SK-N-SH (cell line): Measurements from ENCODE around the gene CACNA2D1. TPM values are rescaled to one million over a fixed set of nuclear protein-coding genes. Genes with fewer than 3 reads are reported as not detected.

Experiments used
- CTCF ChIA-PET: fragments of 300-600, 350-600 bp; formaldehyde crosslinking; extraction: SDS; loops from one replicate; lab custom pipeline; 2021; lab: Yijun Ruan, JAX
- POLR2A ChIA-PET: fragments of 350-600 bp; sonication (Branson Sonifier 250); formaldehyde crosslinking; extraction: SDS; loops from one replicate; lab custom pipeline; 2020; ENCODE audit warnings: antibody characterized with exemption, inconsistent platforms; lab: Yijun Ruan, JAX
- DNase-seq: peaks from one replicate; pipeline ENCODE4 v3.0.0; 2012
- H2AFZ ChIP-seq: fragments of 200-600 bp; sonication (generic); 2 replicates; pipeline ENCODE4 v1.8.1; 2016; ENCODE audit warnings: antibody characterized with exemption, mild to moderate bottlenecking, low read depth
- H3F3A ChIP-seq: fragments of 200-600 bp; sonication (generic); replicated peaks from 2 replicates; pipeline ENCODE3; 2016; ENCODE audit warnings: antibody characterized with exemption, mild to moderate bottlenecking; ENCODE audit not compliant: insufficient read depth
- H3K27ac ChIP-seq, 2 experiments: fragments of 200-500 bp in 1 of 2; fragments of 200-600 bp in 1 of 2; sonication (Bioruptor generic) in 1 of 2; sonication (generic), shearing (Covaris generic) in 1 of 2; 2 replicates each; pipeline versions ENCODE4 v1.5.1 to v1.6.1; 2014 to 2016; ENCODE audit warnings: low read depth in 2 of 2, inconsistent platforms in 1 of 2, low read length in 1 of 2, mild to moderate bottlenecking in 1 of 2, mixed read lengths in 1 of 2
- H3K27me3 ChIP-seq: fragments of 200-600 bp; sonication (generic), shearing (Covaris generic); 2 replicates; pipeline ENCODE4 v1.6.1; 2016; ENCODE audit warnings: mixed run types; ENCODE audit not compliant: insufficient read depth
- H3K36me3 ChIP-seq, 2 experiments: fragments of 200-500 bp in 1 of 2; fragments of 200-600 bp in 1 of 2; sonication (Bioruptor generic) in 1 of 2; sonication (generic) in 1 of 2; replicated peaks in 1 of 2; 2 replicates each; pipeline versions ENCODE3 to v1.5.1; 2014 to 2016; ENCODE audit warnings: low read length in 1 of 2, mild to moderate bottlenecking in 1 of 2; ENCODE audit not compliant: insufficient read depth in 2 of 2, control insufficient read depth in 1 of 2
- H3K4me1 ChIP-seq, 2 experiments: fragments of 200-500 bp in 1 of 2; fragments of 200-600 bp in 1 of 2; sonication (Bioruptor generic) in 1 of 2; sonication (generic), shearing (Covaris generic) in 1 of 2; 2 replicates each; pipeline versions ENCODE4 v1.5.1 to v1.6.1; 2014 to 2016; ENCODE audit warnings: low read depth in 1 of 2, low read length in 1 of 2, mixed run types in 1 of 2; ENCODE audit not compliant: insufficient read depth in 2 of 2, control insufficient read depth in 1 of 2
- H3K4me2 ChIP-seq: fragments of 200-600 bp; sonication (generic), shearing (Covaris generic); 2 replicates; pipeline ENCODE4 v1.6.1; 2017; ENCODE audit warnings: mixed run types
- H3K4me3 ChIP-seq, 2 experiments: fragments of 200-500 bp in 1 of 2; fragments of 200-600 bp in 1 of 2; sonication (Bioruptor generic) in 1 of 2; sonication (generic), shearing (Covaris generic) in 1 of 2; 2 replicates each; pipeline versions ENCODE4 v1.5.1 to v1.8.1; 2014 to 2016; ENCODE audit warnings: low read depth in 2 of 2, inconsistent platforms in 1 of 2, low read length in 1 of 2, mild to moderate bottlenecking in 1 of 2, mixed read lengths in 1 of 2, moderate library complexity in 1 of 2
- H3K79me2 ChIP-seq: fragments of 200-600 bp; sonication (generic); 2 replicates; pipeline ENCODE4 v1.8.1; 2017; ENCODE audit warnings: mild to moderate bottlenecking; ENCODE audit not compliant: insufficient read depth
- H3K9ac ChIP-seq: fragments of 200-600 bp; sonication (generic); 2 replicates; pipeline ENCODE4 v1.6.1; 2017; ENCODE audit warnings: mixed run types
- H3K9me2 ChIP-seq: fragments of 200-600 bp; sonication (generic); 2 replicates; pipeline ENCODE4 v1.6.1; 2017; ENCODE audit warnings: mixed run types
- H3K9me3 ChIP-seq: fragments of 200-600 bp; sonication (generic); 2 replicates; pipeline ENCODE4 v1.6.1; 2017; ENCODE audit warnings: mixed run types, mild to moderate bottlenecking, moderate library complexity
- H4K20me1 ChIP-seq: fragments of 200-600 bp; sonication (generic); 2 replicates; pipeline ENCODE4 v1.6.1; 2017; ENCODE audit warnings: mild to moderate bottlenecking, mixed run types; ENCODE audit not compliant: insufficient read depth
- EZH2phosphoT487 ChIP-seq: fragments of 200-600 bp; sonication (generic); IDR thresholded peaks from 2 replicates; pipeline ENCODE4 v1.6.1; 2017; ENCODE audit warnings: low read depth, mixed run types, mild to moderate bottlenecking, antibody characterized with exemption, moderate library complexity, borderline replicate concordance
- FOSL2 ChIP-seq: IDR thresholded peaks from 2 replicates; pipeline ENCODE4 v1.4.0; 2012; ENCODE audit warnings: low read depth, mild to moderate bottlenecking, moderate library complexity, borderline replicate concordance
- GATA2 ChIP-seq: sonication (generic); formaldehyde crosslinking; IDR thresholded peaks from 2 replicates; pipeline ENCODE4 v1.5.0; 2020; ENCODE audit warnings: mild to moderate bottlenecking, missing genetic modification reagents
- JUND ChIP-seq: IDR thresholded peaks from 2 replicates; pipeline ENCODE4 v1.4.0; 2012
- NFIC ChIP-seq: IDR thresholded peaks from 2 replicates; pipeline ENCODE4 v1.4.0; 2012; ENCODE audit warnings: borderline replicate concordance
- POLR2AphosphoS5 ChIP-seq: IDR thresholded peaks from 2 replicates; pipeline ENCODE4 v1.6.1; 2012; ENCODE audit warnings: low read depth, low read length
- RAD21 ChIP-seq: IDR thresholded peaks from 2 replicates; pipeline ENCODE4 v1.6.1; 2012; ENCODE audit warnings: mild to moderate bottlenecking, low read length
- SIN3A ChIP-seq: IDR thresholded peaks from 2 replicates; pipeline ENCODE4 v1.6.1; 2012; ENCODE audit warnings: low read depth, mild to moderate bottlenecking, low read length, moderate library complexity, borderline replicate concordance
- TCF12 ChIP-seq: IDR thresholded peaks from 2 replicates; pipeline ENCODE4 v1.4.0; 2012
- WGBS: methylation state at CpG from one replicate; pipeline ENCODE4 v1.1.6; 2017; ENCODE audit warnings: low lambda C conversion rate; 5-methylcytosine and 5-hydroxymethylcytosine counted together
- polyA plus RNA-seq, 3 experiments: library from polyadenylated mRNA; depleted of rRNA; stranded (reverse); fragments of >200 nt; gene quantifications; 2 replicates each; pipeline ENCODE4 v1.2.3, GENCODE V29; 2012
- TF ChIP-seq, protein P1 (sequence below): IDR thresholded peaks from 2 replicates; pipeline ENCODE4 v1.6.1; 2012; ENCODE audit warnings: mild to moderate bottlenecking, low read depth, low read length, moderate library complexity
- TF ChIP-seq, protein P2 (sequence below): IDR thresholded peaks from 2 replicates; pipeline ENCODE4 v1.4.0; 2012; ENCODE audit warnings: low read depth, borderline replicate concordance
- TF ChIP-seq, protein P3 (sequence below): fragments of 150-350 bp; IDR thresholded peaks from 2 replicates; pipeline ENCODE4 v1.6.1; 2017; ENCODE audit warnings: antibody characterized with exemption, low read length, low read depth, borderline replicate concordance
- TF ChIP-seq, protein P4 (sequence below): IDR thresholded peaks from 2 replicates; pipeline ENCODE4; 2012

CACNA2D1 gene
- polyA plus RNA-seq, 1 of the 3 experiments (the other 2 are of a cell fraction) = 3.4 TPM

DNA sequence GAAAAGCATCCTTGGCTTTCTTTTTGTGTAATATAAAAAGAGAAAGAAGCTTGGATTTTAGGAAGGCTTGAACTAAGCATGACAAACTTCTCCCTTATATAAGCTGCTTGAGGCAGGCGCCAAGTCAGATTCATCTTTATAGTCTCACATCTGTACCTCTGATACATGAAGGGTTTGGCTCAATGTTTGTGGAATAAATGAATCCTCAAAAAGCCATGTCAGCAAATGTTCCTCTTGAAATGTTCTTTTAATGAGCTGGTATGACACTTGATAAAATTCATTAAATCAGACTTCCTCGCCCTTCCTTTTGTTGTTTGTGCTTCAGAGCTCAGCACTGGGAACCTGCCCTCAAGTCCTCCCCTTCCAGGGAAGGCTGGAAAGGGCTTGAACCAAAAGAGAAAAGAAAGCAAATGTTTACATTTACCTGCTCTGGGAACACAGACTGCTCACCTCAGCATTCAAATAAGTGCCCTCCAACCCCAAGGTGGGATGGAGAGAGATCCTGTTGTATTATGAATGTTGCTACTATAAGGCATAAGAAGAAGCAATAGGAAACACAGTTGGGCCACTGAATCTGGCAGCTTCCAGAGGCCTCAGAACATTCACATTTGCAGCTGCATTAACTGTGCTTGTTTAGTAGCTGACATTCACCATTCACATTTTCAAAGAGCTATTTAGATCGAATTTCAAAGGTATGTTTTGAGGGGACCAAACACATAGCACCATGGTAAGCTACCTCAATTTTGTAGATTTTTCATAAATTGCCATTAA is 212.6 kb downstream of the CACNA2D1 start:
- POLR2A ChIA-PET = interaction anchor here (0.6 kb wide), 1 partner anchor 209 kb away, joined by 4 read pairs; no protein-coding TSS in a partner anchor
- Histone ChIP-seq H2AFZ (no peak overlapping the region), H3K27me3 (no peaks in the 10 kb centered on the region), H3K79me2 (no peaks in the 10 kb centered on the region), H3K36me3 (no peaks in the 10 kb centered on the region), H3K27ac (peak overlapping the region in 1 of 2 experiments; percentile 22; a peak in 1 of 4 replicates), H4K20me1 (no peaks in the 10 kb centered on the region), H3K9ac (no peak overlapping the region), H3K4me1 (peaks cover 9 to 16% of the 10 kb centered on the region in 2 experiments; a peak in 3 of 4 replicates), H3K9me2 (no peaks in the 10 kb centered on the region), H3K4me3 (no peak overlapping the region), H3K9me3 (no peaks in the 10 kb centered on the region), H3F3A (peaks cover 6% of the 10 kb centered on the region), H3K4me2 (no peak overlapping the region)
- CTCF ChIA-PET = interaction anchor here (0.9 to 3.0 kb wide), 7 partner anchors 9 to 498 kb away, joined by 3 to 16 read pairs (median 5); no protein-coding TSS in a partner anchor
- WGBS = 97% methylated on average over 3 of the region's 3 CpGs
- no peak for DNase-seq
- no peak for TF ChIP-seq TCF12
- TF ChIP-seq, protein P1, sequence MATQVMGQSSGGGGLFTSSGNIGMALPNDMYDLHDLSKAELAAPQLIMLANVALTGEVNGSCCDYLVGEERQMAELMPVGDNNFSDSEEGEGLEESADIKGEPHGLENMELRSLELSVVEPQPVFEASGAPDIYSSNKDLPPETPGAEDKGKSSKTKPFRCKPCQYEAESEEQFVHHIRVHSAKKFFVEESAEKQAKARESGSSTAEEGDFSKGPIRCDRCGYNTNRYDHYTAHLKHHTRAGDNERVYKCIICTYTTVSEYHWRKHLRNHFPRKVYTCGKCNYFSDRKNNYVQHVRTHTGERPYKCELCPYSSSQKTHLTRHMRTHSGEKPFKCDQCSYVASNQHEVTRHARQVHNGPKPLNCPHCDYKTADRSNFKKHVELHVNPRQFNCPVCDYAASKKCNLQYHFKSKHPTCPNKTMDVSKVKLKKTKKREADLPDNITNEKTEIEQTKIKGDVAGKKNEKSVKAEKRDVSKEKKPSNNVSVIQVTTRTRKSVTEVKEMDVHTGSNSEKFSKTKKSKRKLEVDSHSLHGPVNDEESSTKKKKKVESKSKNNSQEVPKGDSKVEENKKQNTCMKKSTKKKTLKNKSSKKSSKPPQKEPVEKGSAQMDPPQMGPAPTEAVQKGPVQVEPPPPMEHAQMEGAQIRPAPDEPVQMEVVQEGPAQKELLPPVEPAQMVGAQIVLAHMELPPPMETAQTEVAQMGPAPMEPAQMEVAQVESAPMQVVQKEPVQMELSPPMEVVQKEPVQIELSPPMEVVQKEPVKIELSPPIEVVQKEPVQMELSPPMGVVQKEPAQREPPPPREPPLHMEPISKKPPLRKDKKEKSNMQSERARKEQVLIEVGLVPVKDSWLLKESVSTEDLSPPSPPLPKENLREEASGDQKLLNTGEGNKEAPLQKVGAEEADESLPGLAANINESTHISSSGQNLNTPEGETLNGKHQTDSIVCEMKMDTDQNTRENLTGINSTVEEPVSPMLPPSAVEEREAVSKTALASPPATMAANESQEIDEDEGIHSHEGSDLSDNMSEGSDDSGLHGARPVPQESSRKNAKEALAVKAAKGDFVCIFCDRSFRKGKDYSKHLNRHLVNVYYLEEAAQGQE = no peak
- TF ChIP-seq, protein P2, sequence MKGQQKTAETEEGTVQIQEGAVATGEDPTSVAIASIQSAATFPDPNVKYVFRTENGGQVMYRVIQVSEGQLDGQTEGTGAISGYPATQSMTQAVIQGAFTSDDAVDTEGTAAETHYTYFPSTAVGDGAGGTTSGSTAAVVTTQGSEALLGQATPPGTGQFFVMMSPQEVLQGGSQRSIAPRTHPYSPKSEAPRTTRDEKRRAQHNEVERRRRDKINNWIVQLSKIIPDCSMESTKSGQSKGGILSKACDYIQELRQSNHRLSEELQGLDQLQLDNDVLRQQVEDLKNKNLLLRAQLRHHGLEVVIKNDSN = no peak
- TF ChIP-seq RAD21 = no peak
- no peak for TF ChIP-seq POLR2AphosphoS5
- no peak for TF ChIP-seq EZH2phosphoT487
- TF ChIP-seq, protein P3, sequence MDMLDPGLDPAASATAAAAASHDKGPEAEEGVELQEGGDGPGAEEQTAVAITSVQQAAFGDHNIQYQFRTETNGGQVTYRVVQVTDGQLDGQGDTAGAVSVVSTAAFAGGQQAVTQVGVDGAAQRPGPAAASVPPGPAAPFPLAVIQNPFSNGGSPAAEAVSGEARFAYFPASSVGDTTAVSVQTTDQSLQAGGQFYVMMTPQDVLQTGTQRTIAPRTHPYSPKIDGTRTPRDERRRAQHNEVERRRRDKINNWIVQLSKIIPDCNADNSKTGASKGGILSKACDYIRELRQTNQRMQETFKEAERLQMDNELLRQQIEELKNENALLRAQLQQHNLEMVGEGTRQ = no peak
- no peak for TF ChIP-seq JUND
- no peak for TF ChIP-seq SIN3A
- no peak for TF ChIP-seq NFIC
- no peak for TF ChIP-seq FOSL2
- no peak for TF ChIP-seq GATA2 (CRISPR knock-in tag)
- TF ChIP-seq, protein P4, sequence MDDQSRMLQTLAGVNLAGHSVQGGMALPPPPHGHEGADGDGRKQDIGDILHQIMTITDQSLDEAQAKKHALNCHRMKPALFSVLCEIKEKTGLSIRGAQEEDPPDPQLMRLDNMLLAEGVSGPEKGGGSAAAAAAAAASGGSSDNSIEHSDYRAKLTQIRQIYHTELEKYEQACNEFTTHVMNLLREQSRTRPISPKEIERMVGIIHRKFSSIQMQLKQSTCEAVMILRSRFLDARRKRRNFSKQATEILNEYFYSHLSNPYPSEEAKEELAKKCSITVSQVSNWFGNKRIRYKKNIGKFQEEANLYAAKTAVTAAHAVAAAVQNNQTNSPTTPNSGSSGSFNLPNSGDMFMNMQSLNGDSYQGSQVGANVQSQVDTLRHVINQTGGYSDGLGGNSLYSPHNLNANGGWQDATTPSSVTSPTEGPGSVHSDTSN = no peak
